Coronary artery (tissue), 2 donors: Measurements from ENCODE around the gene HLA-DMB.
"Not testable (repeated sequence)": the region's sequence is repeated elsewhere in the genome, so short reads cannot be mapped to it uniquely, and the experiment has no call there.

Experiments used
- DNase-seq: peaks from one replicate; pipeline ENCODE4 v3.0.0-alpha.2; 2017; ENCODE audit warnings: low spot score
- H3K27ac ChIP-seq, 2 donors: fragments of 200-600 bp; sonication (generic); one replicate each; pipeline ENCODE4 v1.5.1; 2016 to 2019
- H3K4me3 ChIP-seq: fragments of 200-600 bp; sonication (generic); 2 replicates; pipeline ENCODE4 v1.5.1; 2016; ENCODE audit warnings: mild to moderate bottlenecking, moderate library complexity
- TF ChIP-seq, protein P1 (sequence below): fragments of 200-600 bp; sonication (generic); IDR thresholded peaks from one replicate; pipeline ENCODE4 v1.5.1; 2019; ENCODE audit warnings: antibody characterized with exemption

Gene HLA-DMB

DNA sequence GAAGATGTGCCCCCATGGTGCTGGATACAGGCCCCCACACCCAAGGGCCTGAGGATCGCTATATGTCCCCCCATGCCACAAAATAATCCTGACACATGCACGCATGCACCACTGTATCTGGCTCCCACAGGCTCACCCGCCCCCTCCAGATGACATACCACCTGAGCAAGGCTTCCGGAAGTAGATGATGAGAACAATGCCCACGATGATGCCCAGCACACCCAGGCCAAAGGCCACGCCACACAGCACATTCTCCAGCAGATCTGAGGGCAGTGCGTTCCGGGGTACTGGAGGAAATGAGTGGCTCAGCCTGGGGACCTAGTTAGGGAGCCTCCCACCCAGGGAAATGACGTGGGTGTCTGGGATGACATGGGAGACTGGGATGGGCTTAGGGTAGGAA lies 8.3 kb upstream of the HLA-DMB start:
- TF ChIP-seq, protein P1, sequence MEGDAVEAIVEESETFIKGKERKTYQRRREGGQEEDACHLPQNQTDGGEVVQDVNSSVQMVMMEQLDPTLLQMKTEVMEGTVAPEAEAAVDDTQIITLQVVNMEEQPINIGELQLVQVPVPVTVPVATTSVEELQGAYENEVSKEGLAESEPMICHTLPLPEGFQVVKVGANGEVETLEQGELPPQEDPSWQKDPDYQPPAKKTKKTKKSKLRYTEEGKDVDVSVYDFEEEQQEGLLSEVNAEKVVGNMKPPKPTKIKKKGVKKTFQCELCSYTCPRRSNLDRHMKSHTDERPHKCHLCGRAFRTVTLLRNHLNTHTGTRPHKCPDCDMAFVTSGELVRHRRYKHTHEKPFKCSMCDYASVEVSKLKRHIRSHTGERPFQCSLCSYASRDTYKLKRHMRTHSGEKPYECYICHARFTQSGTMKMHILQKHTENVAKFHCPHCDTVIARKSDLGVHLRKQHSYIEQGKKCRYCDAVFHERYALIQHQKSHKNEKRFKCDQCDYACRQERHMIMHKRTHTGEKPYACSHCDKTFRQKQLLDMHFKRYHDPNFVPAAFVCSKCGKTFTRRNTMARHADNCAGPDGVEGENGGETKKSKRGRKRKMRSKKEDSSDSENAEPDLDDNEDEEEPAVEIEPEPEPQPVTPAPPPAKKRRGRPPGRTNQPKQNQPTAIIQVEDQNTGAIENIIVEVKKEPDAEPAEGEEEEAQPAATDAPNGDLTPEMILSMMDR: no peak
- H3K4me3 ChIP-seq: no peak overlapping the region
- H3K27ac ChIP-seq: no peak overlapping the region
- DNase-seq: no peak

DNA sequence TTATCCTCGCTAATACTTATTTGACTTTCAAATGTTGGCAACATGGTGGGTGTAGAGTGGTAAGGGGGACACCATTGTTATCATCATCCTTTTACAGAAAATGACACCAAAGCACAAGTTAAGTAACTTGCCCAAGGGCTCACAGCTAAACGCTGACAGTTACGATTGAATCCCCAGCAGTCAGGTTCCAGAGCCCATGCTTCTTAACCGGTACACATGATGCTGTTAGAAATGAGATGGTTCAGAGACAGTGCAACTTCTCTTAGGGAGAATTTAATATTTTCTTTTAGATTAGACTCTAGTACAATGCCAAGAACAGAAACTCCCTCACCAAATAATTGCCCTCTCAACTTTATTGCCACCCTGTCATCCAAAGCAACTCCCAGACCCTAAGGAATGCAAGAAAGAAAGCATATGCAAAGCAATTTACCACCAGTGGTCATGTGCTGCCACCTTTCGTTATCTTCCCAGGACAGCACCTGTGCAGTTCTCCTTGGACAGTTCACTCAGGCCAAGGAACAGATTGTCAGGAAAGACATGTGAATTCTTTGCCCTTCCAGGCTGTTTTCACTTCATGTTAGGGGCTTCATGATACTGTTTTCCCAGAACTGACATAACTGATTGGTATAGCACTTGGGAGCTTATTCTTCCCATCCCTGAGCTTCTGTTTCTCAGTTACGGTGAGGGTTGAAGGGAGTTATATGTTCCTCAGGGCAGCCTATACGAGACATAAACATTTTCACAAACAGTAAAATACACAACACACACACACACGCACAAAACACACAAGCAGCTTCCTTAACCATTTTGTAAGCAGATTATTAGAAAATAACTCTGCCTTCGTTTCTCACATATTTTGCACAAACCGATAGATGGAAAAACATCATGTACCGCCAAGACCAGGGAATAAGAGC lies 7.0 kb upstream of the HLA-DMB start:
- Histone ChIP-seq H3K27ac (no peak overlapping the region), H3K4me3 (no peak overlapping the region)
- DNase-seq: no peak
- TF ChIP-seq, protein P1: no peak

- Histone ChIP-seq H3K27ac (no peak overlapping the region), H3K4me3 (no peak overlapping the region)
- TF ChIP-seq, protein P1: no peak
- no peak for DNase-seq
Observed at GRCh38 chr6:32946893-32947292, 6.1 kb upstream of the HLA-DMB start.

- H3K27ac ChIP-seq: peak overlapping the region in 1 of 2 donors; percentile 58
- DNase-seq: no peak
- H3K4me3 ChIP-seq: no peak overlapping the region
- TF ChIP-seq, protein P1: no peak
Observed at GRCh38 chr6:32945953-32946352, 5.1 kb upstream of the HLA-DMB start.

GRCh38 chr6:32945108-32945760 lies 4.4 kb upstream of the HLA-DMB start:
- TF ChIP-seq, protein P1: no peak
- H3K4me3 ChIP-seq: no peak overlapping the region
- DNase-seq: no peak
- H3K27ac ChIP-seq: peak overlapping the region in 1 of 2 donors; percentile 58

- peak overlapping the region in 1 of 2 donors; percentile 57 for H3K27ac ChIP-seq
- DNase-seq: no peak
Observed at GRCh38 chr6:32943864-32944649, 3.2 kb upstream of the HLA-DMB start.

DNA sequence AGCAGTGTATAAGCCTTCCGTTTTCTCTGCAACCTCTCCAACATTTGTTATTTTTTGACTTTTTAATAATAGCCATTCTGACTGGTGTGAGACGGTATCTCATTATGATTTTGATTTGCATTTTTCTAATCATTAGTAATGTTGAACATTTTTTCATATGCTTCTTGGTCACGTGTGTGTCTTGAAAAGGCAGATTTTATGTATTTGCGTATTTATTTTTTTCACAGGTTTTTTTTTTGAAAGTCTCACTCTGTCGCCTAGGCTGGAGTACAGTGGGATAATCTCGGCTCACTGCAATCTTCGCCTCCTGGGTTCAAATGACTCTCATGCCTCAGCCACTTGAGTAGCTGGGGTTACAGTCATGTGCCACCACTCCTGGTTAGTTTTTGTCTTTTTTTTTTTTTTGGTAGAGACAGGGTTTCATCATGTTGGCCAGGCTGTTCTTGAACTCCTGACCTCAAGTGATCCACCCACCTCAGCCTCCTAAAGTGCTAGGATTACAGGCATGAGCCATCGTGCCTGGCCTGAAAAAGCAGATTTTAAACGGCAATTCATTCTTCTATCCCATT lies 1.8 kb upstream of the HLA-DMB start:
- H3K27ac ChIP-seq, H3K4me3 ChIP-seq, DNase-seq: not testable (repeated sequence)

More at GRCh38 chr6:32943864-32944649, 3.2 kb upstream of the HLA-DMB start:
- H3K4me3 ChIP-seq: no peak overlapping the region
- TF ChIP-seq, protein P1: no peak
